ENCODE measurements around the gene SIDT2.
"Not testable (repeated sequence)": the region's sequence is repeated elsewhere in the genome, so short reads cannot be mapped to it uniquely, and the experiment has no call there.

Gene SIDT2

DNA sequence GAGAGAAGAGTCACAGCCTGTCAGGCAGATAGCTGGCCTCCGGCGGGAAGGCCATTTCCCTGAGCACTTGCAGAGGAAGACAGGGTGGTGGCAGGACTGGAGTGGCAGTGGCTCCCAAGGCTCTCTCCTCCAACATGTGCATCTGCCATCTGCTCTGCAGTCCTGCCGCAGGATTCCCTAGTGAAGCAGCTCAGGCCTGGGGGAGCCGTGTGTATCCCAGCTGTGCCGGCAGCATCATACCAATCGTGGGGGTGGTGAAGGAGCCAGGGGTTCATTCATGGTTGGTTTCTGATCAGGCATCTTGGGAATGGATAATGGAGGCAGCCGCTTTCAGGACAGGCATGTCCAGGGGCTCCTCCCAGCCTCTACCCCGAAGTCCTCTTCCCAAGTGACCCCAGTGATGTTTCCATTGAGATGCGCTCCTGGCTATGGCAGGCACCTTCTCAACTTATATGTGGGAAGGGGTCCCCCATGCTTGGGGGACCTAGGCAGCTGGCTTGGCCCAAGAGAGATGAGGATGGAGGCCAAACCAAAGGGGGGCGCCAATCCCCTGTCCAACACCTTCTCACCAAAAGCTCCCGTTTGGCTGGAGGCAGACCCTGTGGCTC, 26.8 kb downstream of the SIDT2 start:
- DNase-seq, result peak; percentile 29

DNA sequence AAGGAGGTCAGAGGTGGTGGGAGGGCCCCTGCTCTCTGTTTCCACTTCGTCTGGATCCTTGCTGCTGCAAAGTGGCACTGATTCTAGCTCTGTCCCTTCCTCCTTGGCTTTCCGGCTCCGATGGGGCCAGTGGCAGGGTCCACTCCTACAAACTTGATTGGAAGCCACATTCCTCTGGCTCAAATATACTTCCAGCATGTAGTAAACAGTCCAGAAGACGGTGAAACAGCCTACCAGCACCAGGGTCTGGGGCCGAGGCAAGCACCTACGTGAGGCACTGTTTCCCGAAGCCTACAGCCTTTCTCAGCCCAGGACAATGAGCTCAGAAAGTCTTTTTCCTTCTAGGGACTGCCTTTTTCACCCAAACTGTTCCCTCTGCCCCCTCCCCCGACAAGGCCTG, 27.6 kb downstream of the SIDT2 start:
- DNase-seq, result not testable (repeated sequence)

DNA sequence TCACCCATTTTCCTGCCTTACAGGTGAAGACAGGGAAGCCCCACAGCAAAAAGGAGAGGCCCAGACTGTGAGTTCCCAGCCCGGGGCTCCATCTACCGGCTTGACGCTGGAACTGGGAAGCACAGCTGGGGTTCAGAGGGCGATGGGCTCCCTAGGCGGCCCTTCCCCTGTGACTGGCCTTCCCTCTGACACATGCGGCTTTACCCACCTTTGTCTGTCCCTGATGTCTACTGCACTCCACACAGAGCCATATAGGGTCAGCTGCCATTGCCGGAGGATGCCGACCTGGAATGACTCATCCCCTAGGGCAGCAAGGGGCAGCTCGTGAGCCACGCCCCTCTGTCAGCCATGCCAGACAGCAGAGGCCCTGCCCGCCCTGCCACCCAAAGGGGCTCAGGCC, 28.3 kb downstream of the SIDT2 start:
- DNase-seq, result not testable (repeated sequence)

DNA sequence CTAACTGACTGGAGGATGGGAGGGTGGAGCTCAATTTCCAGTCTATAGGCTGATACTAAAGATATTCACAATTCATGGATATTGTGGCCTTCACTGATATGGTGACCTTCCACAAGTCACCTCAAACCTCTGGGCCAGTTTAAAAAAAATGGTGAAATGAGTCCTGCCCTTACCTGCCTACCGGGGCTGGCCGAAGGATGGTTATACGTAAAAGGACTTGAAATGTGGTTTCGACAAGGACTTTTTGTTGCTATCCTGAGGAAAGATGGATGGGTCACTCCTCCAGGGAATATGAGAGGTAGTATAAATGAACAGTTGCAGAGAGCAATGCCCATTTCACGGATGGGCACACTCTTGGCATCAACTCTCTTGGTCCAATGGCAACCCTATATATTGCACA, 28.9 kb downstream of the SIDT2 start:
- DNase-seq, result not testable (repeated sequence)

DNA sequence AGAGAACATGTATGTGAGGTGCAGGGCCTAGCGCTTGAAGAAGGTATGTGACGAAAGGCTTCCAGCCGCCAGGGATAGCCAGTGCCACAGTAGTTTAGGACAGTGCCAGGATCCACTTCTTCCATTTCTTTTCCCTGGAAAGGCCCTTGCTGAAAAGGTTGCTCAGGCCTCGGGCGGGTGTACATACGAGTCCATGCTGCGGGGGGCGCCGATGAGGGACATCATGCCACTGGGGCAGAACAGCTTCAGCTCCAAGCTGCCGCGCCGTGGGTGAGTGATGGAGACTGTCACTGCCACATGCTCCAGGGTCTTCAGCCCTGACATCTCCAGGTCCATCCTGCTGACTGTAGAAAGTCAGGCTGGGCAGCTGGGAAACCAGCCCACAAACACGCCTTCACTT, 30.2 kb downstream of the SIDT2 start:
- not testable (repeated sequence) for DNase-seq

DNA sequence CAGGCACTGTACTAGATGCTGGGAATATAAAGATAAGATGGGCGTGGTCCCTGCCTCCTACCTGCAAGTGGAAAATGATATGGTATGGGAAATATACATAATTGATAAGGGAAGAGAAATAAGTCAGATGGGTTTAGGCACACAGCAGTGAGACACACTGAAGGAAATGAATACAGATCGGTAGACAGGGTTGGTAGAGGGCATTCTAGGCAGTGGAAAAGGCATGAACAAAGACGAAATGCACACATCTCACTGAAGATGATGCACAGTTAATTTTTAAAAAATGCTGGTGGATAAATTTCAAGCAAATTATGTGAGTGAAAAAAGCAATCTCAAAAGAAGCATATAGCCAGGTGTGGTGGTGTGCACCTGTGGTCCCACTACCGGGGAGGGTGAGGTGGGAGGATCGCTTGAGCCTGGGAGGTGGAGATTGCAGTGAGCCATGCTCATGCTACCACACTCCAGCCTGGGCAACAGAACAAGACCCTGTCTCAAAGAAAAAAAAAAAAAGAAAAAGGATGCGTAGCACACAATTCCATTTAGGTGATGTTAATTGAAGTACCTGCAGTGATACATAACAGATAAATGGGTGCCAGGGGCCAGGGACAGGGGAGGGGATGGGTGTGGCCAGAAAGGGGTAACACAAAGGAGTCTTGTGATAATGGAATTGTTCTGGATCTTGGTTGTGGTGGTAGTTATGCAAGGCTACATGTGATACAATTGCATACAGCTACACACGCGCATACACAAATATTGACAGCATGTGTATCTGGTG, 31.0 kb downstream of the SIDT2 start:
- DNase-seq, result not testable (repeated sequence)

DNA sequence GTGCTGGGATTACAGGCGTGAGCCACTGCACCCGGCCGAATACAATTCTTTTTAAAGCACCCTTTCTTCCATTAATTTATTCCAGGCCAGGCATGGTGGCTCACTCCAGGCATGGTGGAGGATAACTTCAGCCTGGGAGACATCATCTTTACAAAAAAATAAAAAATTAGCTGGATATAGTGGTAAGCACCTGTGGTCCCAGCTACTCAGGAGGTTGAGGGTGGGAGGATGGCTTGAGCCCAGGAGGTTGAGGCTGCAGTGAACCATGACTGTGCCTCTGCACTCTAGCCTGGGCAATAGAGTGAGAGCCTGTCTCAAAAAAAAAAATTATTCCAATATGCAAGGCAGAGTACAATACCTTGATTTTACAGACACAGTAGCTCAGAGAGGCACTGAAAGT, 32.1 kb downstream of the SIDT2 start:
- DNase-seq, result no peak

DNA sequence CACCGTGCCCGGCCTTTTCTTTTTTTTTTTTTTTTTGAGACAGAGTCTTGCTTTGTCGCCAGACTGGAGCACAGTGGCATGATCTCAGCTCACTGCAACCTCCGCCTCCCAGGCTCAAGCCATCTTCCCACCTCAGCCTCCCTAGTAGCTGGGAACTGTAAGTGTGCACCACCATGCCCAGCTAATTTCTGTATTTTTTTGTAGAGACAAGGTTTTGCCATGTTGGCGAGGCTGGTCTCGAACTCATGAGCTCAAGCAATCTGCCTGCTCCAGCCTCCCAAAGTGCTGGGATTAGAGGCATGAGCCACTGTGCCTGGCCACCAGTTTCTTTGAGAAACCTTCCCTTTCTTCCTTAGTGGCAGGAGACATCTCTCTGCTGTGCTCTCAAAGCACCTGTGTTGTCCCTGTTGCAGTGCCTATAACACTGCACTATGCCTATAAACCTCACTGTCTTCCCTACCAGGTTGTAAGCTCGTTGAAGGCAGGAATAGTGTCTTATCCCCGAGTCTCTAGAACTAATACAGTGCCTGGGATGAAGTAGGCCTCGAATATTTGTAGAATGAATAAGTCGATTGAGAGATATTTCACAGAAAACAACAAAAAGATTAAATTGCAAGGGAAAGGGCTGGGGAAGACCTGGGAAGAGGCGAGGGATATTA, 34.3 kb downstream of the SIDT2 start:
- DNase-seq, result no peak

DNA sequence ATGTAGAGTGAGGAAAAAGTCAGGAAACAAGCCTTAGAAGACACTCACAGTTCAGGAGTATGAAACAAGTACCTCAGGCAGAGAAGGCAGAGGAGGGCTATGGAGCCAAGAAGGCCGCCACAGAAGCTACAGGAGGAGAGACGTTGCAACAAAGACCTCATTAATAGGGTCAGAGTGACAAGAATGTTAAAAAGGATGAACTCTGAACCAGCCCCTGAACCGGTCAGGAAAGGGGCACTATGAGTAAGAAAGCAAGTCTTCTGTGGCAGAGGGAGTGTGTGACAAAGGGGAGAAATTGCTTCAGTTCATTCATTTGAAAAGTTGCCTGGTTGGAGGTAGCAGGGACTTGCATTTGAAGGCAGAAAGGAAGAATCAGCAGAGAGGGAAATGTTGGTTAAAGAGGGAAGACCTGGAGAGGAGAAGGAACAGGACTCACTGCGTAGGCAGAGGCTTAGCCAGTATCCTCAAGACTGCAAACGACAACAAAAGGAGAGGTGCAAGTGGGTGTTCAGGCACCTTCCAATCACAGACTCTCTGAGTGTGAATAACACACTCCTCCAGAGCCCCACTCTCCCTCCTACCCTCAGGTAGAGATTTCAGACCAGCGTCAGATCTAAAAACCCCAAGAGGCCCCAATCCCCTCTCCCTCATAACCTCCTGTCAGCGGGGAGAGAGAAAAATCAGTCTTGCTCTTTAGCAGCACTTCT, 36.0 kb downstream of the SIDT2 start:
- DNase-seq, result no peak

DNA sequence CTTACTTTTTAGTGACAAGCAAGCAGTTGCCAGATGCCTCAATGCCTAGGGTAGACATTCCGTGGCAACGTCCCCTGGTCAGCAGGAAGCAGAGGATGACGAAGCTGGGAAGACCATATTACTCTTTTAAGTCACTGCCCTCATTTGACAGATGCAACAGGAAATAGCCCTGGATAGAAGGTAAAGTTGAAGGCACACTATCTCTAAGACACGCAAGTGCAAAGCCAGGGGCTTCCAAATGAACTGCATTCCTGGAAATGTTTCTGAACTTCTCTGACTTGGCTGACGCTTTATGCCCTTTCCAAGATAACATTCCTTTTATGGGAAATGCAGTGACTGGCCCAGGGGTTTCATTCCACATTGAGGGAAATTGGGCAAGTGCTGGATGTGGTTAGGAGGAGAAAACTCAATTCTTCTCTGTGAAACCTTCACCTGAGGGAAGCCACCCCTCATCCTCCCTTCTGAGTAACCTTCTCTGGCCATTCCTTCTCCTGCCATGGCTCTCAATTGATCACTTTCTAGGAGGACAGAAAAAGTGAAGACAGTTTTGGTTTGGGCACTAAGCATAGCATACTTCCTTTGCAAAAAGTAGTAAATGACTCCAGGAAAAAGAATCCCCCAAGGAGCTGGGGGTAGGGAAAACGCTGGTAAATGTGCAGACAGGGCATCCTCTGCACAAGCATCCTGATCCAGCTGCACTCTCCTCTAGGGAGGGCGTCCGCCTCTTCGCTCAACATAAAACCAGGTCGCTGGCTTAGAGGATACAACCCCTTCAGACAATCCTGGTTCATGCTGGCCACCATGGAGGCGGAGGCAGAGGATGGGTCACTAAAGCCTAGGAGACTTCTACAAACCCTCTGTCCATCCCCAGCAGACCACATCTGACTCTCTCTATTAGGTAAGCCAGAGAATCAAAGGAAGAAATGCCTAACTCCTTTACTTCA, 38.9 kb downstream of the SIDT2 start:
- DNase-seq, result no peak

DNA sequence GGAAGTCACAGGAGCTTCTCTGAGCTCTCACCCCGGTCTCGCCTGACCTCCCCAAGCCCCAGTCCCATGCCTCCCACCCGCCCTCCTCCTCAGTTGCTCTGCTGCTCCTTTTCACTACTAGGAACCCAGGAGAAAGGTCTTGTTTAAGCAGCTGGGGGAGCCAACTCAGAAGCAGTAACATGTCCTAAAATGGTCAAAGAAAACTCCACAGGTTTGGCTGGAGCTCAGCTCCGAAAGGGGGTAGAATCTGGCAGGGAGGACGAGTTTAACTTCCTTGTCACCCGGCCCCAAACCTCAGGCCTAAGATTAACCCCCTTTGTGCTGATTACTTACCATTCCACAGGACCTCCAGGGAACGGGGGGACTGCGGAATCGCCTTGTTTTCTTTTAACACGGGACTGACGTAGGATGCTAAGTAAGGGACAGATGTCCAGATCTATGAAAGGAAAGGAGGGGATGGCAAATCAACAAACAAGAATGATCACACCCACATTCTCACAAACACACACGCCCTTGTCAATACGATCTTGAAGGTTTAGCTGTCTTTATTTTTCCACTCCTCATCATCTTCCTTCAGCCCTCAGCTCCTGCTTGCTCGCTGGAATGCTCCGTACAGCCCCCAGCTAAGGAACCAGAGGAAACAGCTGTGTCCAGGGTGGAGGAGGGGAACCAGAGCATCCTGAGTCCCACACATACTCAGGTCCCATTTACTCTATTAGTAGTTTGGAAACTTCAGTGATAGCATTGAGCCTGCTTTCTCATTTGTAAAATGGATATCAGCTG, 39.8 kb downstream of the SIDT2 start:
- no peak for DNase-seq

DNA sequence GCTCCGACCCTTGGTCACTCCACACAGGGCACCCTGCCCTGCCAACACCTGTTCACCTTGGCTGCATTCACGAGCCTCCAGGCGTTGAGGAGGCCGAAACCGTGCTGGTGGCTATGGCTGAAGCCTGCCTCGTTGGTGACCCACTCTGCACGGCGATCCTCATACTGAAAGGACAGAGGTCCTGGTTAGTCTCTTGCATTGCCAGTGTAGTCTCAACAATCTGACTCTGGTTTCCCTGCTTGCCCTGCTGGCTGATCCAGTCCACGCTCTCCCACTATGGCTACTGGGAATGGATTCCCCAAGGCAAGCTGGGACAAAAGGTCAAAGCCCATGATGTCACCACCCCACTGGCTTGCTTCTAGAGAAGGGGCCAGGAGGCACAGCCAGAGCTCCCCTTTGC, 40.5 kb downstream of the SIDT2 start:
- DNase-seq, result no peak

DNA sequence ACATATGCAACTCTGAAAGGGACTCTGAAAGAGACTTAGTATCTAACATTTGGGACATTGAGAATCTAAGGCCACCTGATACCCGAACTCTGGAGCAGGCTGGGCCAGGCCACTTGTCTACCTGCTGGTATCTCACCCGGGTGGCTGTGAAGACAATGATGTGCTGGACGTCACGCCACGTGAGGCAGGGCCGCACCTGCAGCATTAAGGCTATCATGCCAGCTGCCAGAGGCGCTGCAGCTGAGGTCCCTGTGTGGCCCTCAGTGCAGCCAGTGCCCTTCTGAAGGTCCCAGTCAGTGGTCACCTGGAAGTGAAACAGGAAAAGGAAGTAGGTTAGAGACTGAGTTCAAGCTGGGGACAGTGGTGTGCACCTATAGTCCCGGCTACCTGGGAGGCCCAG, 40.9 kb downstream of the SIDT2 start:
- no peak for DNase-seq

DNA sequence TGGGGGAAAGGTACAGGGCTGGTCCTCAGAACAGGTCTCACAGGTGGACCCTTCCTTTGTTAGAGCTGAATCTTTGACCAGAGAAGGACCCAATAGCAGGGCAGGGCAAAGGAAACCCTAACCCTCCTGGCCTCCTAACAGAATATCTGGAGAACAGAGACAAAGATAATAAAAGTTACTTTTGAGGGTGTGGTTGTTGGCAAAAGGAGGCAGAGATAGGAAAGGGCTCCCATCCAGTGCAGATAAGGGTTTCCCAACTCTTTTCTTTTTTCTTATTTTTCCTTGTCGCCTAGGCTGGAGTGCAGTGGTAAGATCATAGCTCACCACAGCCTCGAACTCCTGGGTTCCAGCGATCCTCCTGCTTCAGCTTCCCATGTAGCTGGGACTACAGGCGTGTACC, 41.5 kb downstream of the SIDT2 start:
- no peak for DNase-seq

DNA sequence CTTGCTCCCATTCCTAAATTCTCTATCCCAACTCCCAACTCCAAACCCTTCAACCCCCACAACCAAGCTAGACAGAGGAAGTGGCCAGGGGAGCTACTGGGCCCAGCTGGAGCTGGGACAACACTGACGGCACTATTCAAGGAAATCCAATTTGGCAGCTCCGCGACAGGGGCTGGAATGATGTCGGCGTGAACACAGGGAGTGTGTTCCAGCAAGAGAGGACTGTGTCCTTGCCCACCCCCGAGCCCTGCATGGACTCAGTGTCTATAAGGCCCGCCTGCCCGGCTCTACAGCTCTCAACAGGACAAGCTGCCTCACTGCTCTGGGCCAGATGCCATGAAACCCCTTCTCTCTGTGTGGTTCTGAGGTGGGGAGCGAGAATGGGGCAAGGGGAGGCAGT, 42.0 kb downstream of the SIDT2 start:
- no peak for DNase-seq

DNA sequence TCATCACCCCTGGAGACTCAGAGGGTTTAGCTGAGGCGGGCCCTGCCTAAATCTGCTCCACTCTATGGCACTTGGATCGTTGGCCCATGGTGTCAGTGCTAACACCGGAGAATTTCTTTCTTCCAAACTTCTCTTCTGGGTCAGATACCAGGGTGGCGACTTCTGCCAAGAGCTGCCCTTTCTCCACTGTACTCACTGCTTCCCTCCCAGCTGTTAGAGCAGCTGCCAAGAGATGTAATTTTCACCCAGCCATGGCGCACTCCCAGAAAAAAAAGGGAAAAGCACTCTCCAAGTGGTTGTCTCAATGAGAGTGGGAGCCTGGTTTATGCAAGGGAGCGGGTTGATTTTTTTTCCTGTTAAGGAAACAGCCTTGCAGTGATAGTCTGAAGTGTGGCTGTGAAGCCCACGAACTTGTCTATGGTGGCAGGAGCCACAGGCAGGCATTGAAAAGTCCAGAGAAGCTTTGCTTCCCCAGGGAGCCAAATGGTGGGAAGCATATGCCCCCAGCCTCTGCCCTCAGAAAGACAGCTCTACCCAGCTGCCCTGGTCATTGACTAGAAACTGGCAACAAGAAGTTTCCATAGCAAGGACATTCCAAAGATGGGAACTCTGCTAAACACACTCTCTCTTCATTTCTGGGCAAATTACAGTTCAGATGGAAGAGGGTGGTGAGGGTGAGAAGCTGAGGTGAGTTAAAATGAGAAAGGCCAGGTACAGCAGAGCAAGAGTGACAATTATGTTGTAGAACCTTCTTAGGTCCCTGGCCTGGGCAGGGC, 42.6 kb downstream of the SIDT2 start:
- DNase-seq, result peak; percentile 45

DNA sequence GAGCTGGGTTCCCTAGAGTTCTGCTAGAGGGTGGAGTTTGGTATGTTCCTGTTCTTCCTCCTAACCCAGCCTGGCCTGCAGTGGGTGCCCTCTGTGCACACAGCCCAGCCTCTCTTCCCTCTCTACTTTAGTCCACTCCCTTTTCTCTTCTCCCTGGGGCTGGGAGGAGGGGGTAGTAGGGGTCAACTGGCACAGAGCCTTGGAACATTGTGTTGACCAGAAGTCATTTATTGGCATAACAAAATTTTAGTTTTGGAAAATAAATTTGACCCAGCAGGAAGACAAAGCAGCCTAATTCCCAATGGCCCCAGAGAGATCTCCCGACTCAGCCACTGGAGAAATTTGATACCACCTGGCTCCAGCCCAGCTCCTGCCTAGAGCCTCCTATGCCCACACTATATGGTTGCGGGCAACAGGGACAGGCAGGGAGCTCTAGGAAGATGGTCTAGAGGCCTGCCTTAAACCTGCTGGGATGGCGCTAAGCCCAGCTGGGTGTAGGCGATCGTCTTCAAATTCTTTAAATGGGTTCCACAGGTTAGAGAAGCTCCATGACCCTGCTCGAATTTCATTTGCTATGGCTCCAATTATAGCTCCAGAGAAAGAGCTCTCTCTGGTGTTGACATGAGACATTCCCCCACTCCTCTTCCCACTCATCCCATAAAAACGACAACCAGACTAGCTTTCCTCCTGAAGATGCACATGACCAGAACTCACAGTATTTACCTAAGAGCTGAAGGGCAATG, 43.4 kb downstream of the SIDT2 start:
- DNase-seq, result peak; percentile 79

DNA sequence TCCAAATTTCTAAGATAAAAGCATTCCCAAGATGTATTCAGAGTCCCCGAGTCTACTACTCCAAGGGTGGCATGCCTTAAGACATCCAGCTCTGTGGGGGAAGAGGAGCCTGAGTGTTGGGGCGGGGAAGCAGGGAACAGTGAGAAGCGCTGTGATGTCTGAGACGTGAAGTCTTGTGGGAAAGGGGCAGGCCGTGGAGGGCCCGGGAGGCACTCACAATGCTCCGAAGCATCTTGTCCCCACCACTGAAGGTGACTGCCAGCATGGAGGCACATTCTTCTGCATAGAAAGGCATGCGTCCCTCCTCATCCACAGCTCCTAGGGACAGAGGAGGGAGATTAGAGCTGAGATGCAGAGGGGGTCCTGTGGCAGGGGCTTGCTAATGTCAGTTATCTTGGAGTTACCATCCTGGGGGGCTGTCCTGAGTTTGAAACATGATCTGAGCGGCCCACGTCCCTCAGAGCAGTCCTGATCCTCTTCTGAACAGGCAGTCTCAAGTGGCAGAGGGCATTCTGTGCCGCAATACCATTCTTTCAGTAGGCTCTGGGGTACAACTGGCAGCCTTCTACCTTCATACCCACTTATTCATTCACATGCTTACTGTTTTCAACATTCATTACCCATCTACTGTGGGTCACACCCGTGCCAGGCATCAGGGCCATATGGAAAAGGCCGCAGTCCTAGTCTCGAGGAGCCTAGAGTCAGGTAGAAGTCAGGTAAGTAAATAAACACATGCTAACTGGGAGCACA, 44.6 kb downstream of the SIDT2 start:
- no peak for DNase-seq
